Femur (tissue), 1 donor: ENCODE data around the gene IL1RL1.

Experiments
- DNase-seq: peaks from one replicate; pipeline ENCODE4 v3.0.0-alpha.2; 2017

IL1RL1 gene

DNA sequence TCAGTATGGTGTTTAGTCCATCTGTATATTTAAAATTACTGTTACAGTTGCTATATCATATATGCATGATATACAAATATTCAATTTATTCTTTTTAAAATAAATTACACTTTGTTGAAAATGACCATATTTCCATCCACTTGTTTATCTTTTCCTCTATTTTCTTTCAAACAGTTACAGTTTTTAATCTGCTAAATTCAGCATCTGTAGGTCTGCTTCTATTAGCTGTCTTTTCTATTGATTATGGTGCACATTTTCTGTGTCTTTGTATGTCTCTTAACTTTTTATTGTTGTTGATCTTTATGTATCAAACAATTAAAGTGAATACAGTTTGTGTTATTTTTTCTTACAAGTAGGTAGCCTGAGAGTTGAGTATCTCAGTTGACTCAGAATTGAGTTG is 72.4 kb downstream of the IL1RL1 start:
- no peak for DNase-seq

- DNase-seq: no peak
Measured at GRCh38 chr2:102385522-102385921, 74.2 kb downstream of the IL1RL1 start.

DNA sequence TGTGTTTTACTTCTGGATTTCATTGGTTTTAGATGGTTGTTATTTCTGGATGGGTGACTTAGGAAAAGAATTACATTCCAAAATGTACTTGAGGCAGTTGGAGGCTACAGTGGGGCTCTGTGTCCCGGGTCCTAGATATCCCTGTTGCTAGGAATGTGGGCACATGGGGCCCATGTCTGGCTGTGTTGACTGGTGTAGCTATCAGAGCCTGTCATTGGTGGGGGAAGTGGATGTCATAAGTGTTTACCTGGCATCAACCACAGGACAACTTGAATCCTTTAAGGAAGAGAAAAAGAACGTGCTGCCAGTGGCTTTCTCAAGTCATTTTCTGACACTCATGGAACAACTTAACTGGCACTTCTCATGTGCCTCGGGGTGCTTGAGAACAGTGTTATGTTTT is 74.6 kb downstream of the IL1RL1 start:
- no peak for DNase-seq

GRCh38 chr2:102386867-102387541 is 75.6 kb downstream of the IL1RL1 start:
- no peak for DNase-seq

GRCh38 chr2:102387763-102388546 is 76.6 kb downstream of the IL1RL1 start:
- no peak for DNase-seq

- DNase-seq: no peak
Measured at GRCh38 chr2:102391565-102391964, 80.2 kb downstream of the IL1RL1 start.

GRCh38 chr2:102392096-102392495 is 80.7 kb downstream of the IL1RL1 start:
- DNase-seq: no peak

DNA sequence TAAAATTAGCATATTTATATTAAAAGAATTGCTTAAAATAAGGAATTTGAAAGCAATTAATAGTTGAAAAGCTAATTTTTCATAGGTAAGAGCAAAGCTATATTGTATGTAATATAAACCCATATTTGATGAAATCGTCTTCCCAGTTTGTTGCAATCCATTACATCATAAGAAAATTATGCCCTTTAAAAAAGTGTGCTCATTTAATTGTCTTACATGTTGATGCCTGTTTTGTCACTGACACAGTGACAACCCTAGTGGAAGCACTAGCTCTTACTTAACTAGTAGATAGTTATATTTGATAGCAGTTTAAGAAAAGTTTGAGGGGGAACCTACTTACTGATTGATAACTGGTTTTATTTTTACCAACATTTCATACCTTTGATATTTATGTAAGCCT is 81.6 kb downstream of the IL1RL1 start:
- DNase-seq: no peak

GRCh38 chr2:102396012-102396411 is 84.6 kb downstream of the IL1RL1 start:
- no peak for DNase-seq

GRCh38 chr2:102397209-102397608 is 85.8 kb downstream of the IL1RL1 start:
- DNase-seq: no peak

DNA sequence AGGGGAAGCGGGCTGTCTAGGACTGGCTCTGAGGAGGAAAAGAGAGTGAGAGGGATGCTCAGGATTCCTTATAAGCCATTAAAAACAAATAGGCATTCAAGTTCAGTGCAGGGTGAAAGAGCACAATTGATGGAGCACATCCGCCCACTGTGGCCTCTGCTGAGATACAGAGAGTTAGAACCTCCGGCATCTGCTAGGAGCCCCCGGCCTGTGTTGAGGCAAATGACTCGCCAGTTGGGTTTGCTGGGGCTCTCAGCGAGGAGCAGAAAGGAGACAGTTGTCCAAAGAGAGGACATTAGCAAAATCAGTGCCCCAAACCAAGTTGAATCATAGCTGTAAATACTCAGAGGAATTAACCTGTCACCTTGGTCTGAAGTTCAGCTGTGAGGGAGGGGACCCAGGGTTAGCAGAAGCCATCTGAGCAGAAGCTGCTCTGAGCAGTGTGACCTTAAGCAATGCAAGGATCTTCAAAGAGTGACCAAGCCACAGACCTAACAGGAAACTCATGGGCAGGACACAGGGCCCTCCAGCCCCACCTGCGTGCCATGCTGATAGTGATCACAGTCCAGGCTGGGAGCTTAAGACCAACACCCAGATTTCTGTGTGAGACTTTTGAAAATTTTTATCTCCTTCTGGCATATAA is 88.3 kb downstream of the IL1RL1 start:
- DNase-seq: no peak

DNA sequence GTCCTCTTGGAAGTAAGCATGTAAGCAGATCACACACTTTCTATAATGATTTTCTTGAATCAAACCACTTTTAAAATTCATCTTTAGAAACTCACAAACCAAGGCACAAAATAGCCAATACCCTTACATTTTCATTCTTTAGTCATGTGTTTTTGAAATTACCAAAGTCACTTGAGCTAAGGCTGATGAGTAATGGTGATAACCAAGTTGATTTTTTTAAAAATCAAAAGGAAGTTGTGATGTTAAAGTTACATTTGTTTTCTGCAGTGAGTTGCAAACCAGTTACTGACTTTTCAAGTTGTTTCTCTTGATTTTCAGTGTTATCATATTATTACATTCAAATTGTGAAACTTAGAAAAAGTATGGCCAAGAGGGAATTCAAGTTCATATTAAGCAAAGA is 90.1 kb downstream of the IL1RL1 start:
- DNase-seq: no peak
